Mucosa of stomach (tissue), 1 donor: Measurements from ENCODE around the gene TMEM132C.

Source experiments
- H3K27me3 ChIP-seq: one replicate; pipeline ENCODE4 v1.7.0; 2013; ENCODE audit warnings: mild to moderate bottlenecking, low read length; ENCODE audit not compliant: control insufficient read depth, insufficient read depth
- H3K36me3 ChIP-seq: one replicate; pipeline ENCODE4 v1.7.0; 2013; ENCODE audit warnings: low read length; ENCODE audit not compliant: control insufficient read depth, insufficient read depth
- H3K4me1 ChIP-seq: one replicate; pipeline ENCODE4 v1.7.0; 2013; ENCODE audit warnings: mild to moderate bottlenecking, low read length; ENCODE audit not compliant: control insufficient read depth, insufficient read depth
- H3K4me3 ChIP-seq: one replicate; pipeline ENCODE4 v1.7.0; 2013; ENCODE audit warnings: low read length
- H3K9ac ChIP-seq: one replicate; pipeline ENCODE4 v1.7.0; 2013; ENCODE audit warnings: mild to moderate bottlenecking, low read length, moderate library complexity
- H3K9me3 ChIP-seq: one replicate; pipeline ENCODE4 v1.7.0; 2013; ENCODE audit warnings: mild to moderate bottlenecking, low read length, moderate library complexity; ENCODE audit not compliant: control insufficient read depth
- donor health status: Pancreatic carcinoma.

TMEM132C gene

DNA sequence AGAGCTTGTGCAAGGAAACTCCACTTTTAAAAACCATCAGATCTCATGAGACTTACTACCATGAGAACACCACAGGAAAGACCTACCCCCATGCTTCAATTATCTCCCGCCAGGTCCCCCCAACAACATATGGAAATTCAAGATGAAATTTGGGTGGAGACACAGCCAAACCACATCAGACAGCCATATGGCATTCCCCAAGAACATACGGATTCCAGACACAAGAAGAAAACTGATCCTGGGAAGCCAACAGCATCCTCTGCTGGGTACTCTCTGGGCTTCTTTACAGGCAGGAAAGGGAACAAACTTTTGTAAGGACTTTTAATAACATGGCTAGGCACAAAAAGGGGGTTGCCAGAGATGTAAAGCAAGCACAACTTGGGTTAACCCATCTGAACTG lies 127.2 kb downstream of the TMEM132C start:
- no peak overlapping the region for H3K9ac ChIP-seq
- H3K4me3 ChIP-seq = no peak overlapping the region
- H3K27me3 ChIP-seq = no peaks in the 10 kb centered on the region
- H3K36me3 ChIP-seq = no peaks in the 10 kb centered on the region
- H3K4me1 ChIP-seq = no peaks in the 10 kb centered on the region
- H3K9me3 ChIP-seq = no peaks in the 10 kb centered on the region

GRCh38 chr12:128399253-128399652 lies 132.3 kb downstream of the TMEM132C start:
- Histone ChIP-seq H3K27me3 (no peaks in the 10 kb centered on the region), H3K4me3 (no peak overlapping the region), H3K4me1 (peaks cover 29% of the 10 kb centered on the region), H3K9me3 (no peaks in the 10 kb centered on the region), H3K9ac (no peak overlapping the region), H3K36me3 (no peaks in the 10 kb centered on the region)

- H3K4me3 ChIP-seq = no peak overlapping the region
- peaks cover 29% of the 10 kb centered on the region for H3K4me1 ChIP-seq
- H3K9ac ChIP-seq = no peak overlapping the region
- no peaks in the 10 kb centered on the region for H3K27me3 ChIP-seq
- no peaks in the 10 kb centered on the region for H3K36me3 ChIP-seq
- H3K9me3 ChIP-seq = no peaks in the 10 kb centered on the region
Measured at GRCh38 chr12:128402486-128403243, 135.7 kb downstream of the TMEM132C start.

DNA sequence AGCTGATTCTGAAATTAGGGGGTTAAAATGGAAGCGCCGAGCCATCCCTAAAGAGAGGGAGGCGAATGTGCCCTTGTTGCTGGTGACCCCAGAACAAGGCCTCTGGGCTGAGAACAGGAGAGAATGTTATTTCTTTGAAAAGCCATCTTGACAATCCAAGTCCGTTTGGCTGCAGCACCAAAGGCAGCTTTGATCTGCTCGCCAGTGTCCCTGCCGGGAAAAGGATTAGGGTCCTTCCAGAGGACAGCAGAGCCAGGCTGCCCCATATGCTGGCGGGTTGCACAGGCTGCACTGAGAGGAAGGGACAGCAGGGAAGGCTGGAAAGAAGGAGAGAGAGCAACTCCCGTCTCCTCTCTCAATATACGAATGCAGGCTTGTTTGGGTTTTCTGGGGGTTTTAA lies 141.7 kb downstream of the TMEM132C start:
- H3K36me3 ChIP-seq = no peaks in the 10 kb centered on the region
- H3K9ac ChIP-seq = no peak overlapping the region
- H3K4me3 ChIP-seq = no peak overlapping the region
- no peaks in the 10 kb centered on the region for H3K9me3 ChIP-seq
- H3K4me1 ChIP-seq = no peaks in the 10 kb centered on the region
- no peaks in the 10 kb centered on the region for H3K27me3 ChIP-seq

DNA sequence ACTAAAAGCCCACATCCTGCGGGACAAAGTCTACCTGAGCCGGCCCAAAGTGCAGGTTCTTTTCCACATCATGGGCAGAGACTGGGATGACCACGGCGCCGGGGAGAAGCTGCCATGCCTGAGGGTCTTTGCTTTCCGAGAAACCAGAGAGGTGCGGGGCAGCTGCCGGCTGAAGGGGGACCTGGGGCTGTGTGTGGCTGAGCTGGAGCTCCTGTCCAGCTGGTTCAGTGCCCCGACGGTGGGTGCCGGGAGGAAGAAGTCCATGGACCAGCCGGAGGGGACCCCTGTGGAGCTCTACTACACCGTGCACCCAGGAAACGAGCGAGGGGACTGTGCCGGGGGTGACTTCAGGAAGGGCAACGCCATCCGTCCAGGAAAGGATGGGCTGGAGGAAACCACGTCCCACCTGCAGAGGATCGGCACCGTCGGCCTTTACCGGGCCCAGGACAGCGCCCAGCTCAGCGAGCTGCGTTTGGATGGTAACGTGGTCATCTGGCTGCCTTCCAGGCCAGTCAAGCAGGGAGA lies 148.1 kb downstream of the TMEM132C start:
- H3K4me1 ChIP-seq = no peaks in the 10 kb centered on the region
- no peaks in the 10 kb centered on the region for H3K27me3 ChIP-seq
- no peak overlapping the region for H3K9ac ChIP-seq
- H3K9me3 ChIP-seq = no peaks in the 10 kb centered on the region
- no peaks in the 10 kb centered on the region for H3K36me3 ChIP-seq
- no peak overlapping the region for H3K4me3 ChIP-seq

DNA sequence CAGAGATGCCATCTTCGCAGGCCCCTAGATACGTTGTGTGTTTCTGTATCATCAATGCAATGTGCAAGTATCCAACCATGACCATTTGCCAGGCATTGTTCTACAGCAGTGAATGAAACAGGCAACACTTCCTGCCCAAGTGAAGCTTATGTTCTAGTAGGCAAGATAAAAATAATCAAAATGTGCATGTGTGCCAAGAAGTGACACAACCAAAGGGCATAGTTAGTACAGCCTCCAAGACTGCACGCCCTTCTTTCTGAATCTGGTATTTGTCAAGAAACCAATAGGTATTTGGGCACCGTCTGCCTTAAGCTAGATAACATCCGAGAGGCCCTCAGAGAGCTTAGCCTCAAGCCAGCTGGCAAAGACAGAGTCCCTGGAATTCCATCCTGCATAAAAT lies 152.0 kb downstream of the TMEM132C start:
- Histone ChIP-seq H3K4me1 (no peaks in the 10 kb centered on the region), H3K27me3 (no peaks in the 10 kb centered on the region), H3K9me3 (no peaks in the 10 kb centered on the region), H3K4me3 (no peak overlapping the region), H3K9ac (no peak overlapping the region), H3K36me3 (no peaks in the 10 kb centered on the region)

- Histone ChIP-seq H3K9me3 (no peaks in the 10 kb centered on the region), H3K9ac (no peak overlapping the region), H3K36me3 (no peaks in the 10 kb centered on the region), H3K4me1 (no peaks in the 10 kb centered on the region), H3K4me3 (no peak overlapping the region), H3K27me3 (no peaks in the 10 kb centered on the region)
Measured at GRCh38 chr12:128420163-128420562, 153.2 kb downstream of the TMEM132C start.

DNA sequence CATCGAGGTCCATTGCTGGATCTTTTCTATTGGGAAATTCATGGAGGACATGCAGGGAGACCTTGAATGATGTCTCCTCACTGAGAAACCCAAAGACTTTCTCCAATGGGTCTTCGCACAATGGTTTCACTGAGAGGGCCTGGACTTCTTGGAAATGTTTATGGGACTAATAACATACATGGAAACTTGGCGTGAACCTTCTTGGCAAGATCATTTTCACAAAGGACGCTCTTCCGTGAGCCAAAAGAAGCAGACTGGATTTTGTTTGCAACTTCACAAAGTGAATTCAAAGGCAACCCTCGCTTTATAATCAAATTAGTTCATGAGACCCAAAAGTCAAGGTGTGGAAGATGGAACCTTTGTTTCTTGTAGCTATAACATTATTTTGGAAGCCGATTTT lies 154.4 kb downstream of the TMEM132C start:
- Histone ChIP-seq H3K9me3 (no peaks in the 10 kb centered on the region), H3K4me3 (no peak overlapping the region), H3K36me3 (no peaks in the 10 kb centered on the region), H3K9ac (no peak overlapping the region), H3K27me3 (no peaks in the 10 kb centered on the region), H3K4me1 (no peaks in the 10 kb centered on the region)

DNA sequence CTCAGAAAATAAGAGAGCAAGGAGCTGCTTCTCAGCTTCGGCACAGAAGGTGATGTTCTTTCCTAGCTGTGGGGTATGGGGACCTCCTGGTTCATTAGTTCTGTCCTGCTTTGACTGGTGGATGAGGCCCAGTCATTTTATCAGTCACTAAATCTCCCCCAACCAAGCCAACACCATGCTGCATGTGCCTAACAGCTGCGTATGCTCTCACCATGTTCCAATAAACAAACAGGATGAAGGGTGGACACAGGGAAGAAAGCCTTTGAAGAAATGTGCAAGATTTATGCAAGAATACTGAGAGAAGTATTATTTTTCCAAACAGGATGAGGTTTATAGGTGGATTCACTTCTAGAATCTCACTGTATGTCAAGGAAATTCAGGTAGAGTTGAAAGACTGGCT lies 156.2 kb downstream of the TMEM132C start:
- Histone ChIP-seq H3K27me3 (no peaks in the 10 kb centered on the region), H3K4me1 (no peaks in the 10 kb centered on the region), H3K9me3 (no peaks in the 10 kb centered on the region), H3K36me3 (no peaks in the 10 kb centered on the region), H3K9ac (no peak overlapping the region), H3K4me3 (no peak overlapping the region)

- no peaks in the 10 kb centered on the region for H3K36me3 ChIP-seq
- H3K4me3 ChIP-seq = no peak overlapping the region
- no peak overlapping the region for H3K9ac ChIP-seq
- no peaks in the 10 kb centered on the region for H3K9me3 ChIP-seq
- H3K4me1 ChIP-seq = no peaks in the 10 kb centered on the region
- no peaks in the 10 kb centered on the region for H3K27me3 ChIP-seq
Measured at GRCh38 chr12:128424931-128425431, 158.0 kb downstream of the TMEM132C start.

DNA sequence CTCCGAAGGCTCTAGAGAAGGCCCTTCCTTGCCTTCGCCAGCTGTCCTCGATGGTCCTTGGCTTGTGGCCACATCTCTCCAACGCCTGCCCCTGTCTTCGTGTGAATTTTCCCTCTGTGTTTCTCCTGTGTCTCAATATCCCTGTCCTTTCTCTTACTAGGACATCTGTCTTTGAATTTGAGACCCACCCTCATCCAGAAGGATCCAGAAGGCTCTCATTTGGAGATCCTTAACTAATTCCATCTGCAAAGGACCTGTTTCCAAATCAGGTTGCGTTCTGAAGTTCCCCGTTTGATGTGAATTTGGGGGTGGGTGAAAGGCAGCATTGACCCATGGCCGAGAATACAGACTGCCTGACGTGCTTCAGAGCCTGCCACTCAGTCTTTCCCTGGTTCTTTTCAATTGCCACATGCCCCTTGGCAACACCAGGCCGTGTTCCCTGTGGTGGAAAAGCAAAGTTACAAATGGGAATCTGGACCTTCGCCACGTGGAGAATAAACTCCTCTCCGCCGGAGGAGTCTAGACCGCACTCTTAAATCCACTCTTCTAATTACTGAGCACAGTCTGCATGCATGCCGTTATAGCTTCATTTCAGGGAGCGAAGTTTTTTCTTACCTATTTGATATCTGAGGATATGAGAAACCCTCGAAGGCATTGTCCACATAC lies 158.8 kb downstream of the TMEM132C start:
- Histone ChIP-seq H3K9me3 (no peaks in the 10 kb centered on the region), H3K4me1 (no peaks in the 10 kb centered on the region), H3K27me3 (no peaks in the 10 kb centered on the region), H3K36me3 (no peaks in the 10 kb centered on the region), H3K4me3 (no peak overlapping the region), H3K9ac (no peak overlapping the region)

DNA sequence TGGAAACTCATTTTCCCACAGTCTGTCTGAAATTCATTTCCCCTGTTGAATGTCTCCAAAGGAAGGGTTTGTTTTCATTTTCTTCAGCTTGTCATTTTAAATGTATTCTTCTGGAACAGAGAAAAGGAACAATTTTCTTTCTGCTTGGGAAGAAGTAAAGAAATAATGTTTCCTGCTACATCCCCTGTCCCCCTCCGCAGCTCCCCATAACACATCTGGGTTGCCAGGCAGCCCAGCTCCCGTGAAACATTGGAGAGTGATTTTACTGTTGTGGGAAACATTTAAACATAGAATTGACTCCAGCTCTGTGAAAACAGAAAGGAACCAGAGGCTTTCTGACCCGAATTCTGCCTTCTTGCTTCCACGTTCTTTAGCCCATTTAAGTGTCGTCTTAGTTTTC lies 159.5 kb downstream of the TMEM132C start:
- Histone ChIP-seq H3K4me3 (no peak overlapping the region), H3K9ac (no peak overlapping the region)

More for the DNA sequence above, 159.5 kb downstream of the TMEM132C start:
- Histone ChIP-seq H3K9me3 (no peaks in the 10 kb centered on the region), H3K36me3 (no peaks in the 10 kb centered on the region), H3K4me1 (no peaks in the 10 kb centered on the region), H3K27me3 (no peaks in the 10 kb centered on the region)
